ENCODE results near the gene VPS51.

The VPS51 gene

GRCh38 chr11:65151331-65151899, 55.4 kb downstream of the VPS51 start:
- POLR2A ChIA-PET, result no interaction called here
- no peak for DNase-seq (ENCODE audit: extremely low spot score)
- CTCF ChIA-PET, result no interaction called here
- no peak for TF ChIP-seq FOXK2 (IDR thresholded peaks at IDR 0.05)
- TF ChIP-seq LEF1 (IDR thresholded peaks at IDR 0.05; ENCODE audit: borderline replicate concordance), result no peak
- no peak for TF ChIP-seq ZNF384 (IDR thresholded peaks at IDR 0.05)
- no peak for TF ChIP-seq ELF4 (IDR thresholded peaks at IDR 0.05)
- TF ChIP-seq FOXA1 (IDR thresholded peaks at IDR 0.05), result no peak
- TF ChIP-seq SP1 (IDR thresholded peaks at IDR 0.05), result no peak
- no peak for TF ChIP-seq HDGF (IDR thresholded peaks at IDR 0.05; ENCODE audit: borderline replicate concordance)
- no peak for TF ChIP-seq TARDBP (IDR thresholded peaks at IDR 0.05)

GRCh38 chr11:65152122-65152521, 56.1 kb downstream of the VPS51 start:
- CTCF ChIA-PET, result no interaction called here
- POLR2A ChIA-PET, result interaction anchor here (1.2 kb wide), 1 partner anchor 17 kb away, joined by 4 read pairs; no protein-coding TSS in a partner anchor
- TF ChIP-seq SUZ12 (IDR thresholded peaks at IDR 0.05) (no peak), LEF1 (IDR thresholded peaks at IDR 0.05; ENCODE audit: borderline replicate concordance) (no peak), SP1 (IDR thresholded peaks at IDR 0.05) (no peak), BHLHE40 (IDR thresholded peaks at IDR 0.05; ENCODE audit: borderline replicate concordance) (no peak), FOXM1 (IDR thresholded peaks at IDR 0.05; ENCODE audit: borderline replicate concordance) (no peak), FOXK2 (IDR thresholded peaks at IDR 0.05) (no peak), TARDBP (IDR thresholded peaks at IDR 0.05) (no peak), PKNOX1 (IDR thresholded peaks at IDR 0.05) (no peak)
- DNase-seq (ENCODE audit: extremely low spot score), result no peak

- ChIA-PET POLR2A (no interaction called here), CTCF (no interaction called here)
- no peak for TF ChIP-seq HDGF (IDR thresholded peaks at IDR 0.05; ENCODE audit: borderline replicate concordance)
- no peak for TF ChIP-seq SP1 (IDR thresholded peaks at IDR 0.05)
- no peak for TF ChIP-seq NFRKB (IDR thresholded peaks at IDR 0.05)
- no peak for DNase-seq (ENCODE audit: extremely low spot score)
These were observed 60.2 kb downstream of the VPS51 start for GRCh38 chr11:65156256-65156655.

- ChIA-PET POLR2A (no interaction called here), CTCF (no interaction called here)
- TF ChIP-seq FOXK2 (IDR thresholded peaks at IDR 0.05), result no peak
- TF ChIP-seq ZNF384 (IDR thresholded peaks at IDR 0.05), result no peak
- no peak for TF ChIP-seq HDGF (IDR thresholded peaks at IDR 0.05; ENCODE audit: borderline replicate concordance)
- TF ChIP-seq ELF4 (IDR thresholded peaks at IDR 0.05), result no peak
- TF ChIP-seq SP1 (IDR thresholded peaks at IDR 0.05), result no peak
- TF ChIP-seq CTBP1 (IDR thresholded peaks at IDR 0.05; ENCODE audit: borderline replicate concordance), result no peak
- TF ChIP-seq TARDBP (IDR thresholded peaks at IDR 0.05), result no peak
- TF ChIP-seq LEF1 (IDR thresholded peaks at IDR 0.05; ENCODE audit: borderline replicate concordance), result no peak
- TF ChIP-seq FOXA1 (IDR thresholded peaks at IDR 0.05), result no peak
- TF ChIP-seq NFRKB (IDR thresholded peaks at IDR 0.05), result no peak
- TF ChIP-seq PKNOX1 (IDR thresholded peaks at IDR 0.05), result no peak
- TF ChIP-seq BHLHE40 (IDR thresholded peaks at IDR 0.05; ENCODE audit: borderline replicate concordance), result no peak
- no peak for TF ChIP-seq SUZ12 (IDR thresholded peaks at IDR 0.05)
- no peak for TF ChIP-seq ARNT (IDR thresholded peaks at IDR 0.05)
- no peak for TF ChIP-seq FOXM1 (IDR thresholded peaks at IDR 0.05; ENCODE audit: borderline replicate concordance)
- no peak for TF ChIP-seq L3MBTL2 (conservative IDR thresholded peaks at IDR 0.05)
- DNase-seq (ENCODE audit: extremely low spot score), result no peak
These were observed 60.9 kb downstream of the VPS51 start for GRCh38 chr11:65156926-65157325.

- POLR2A ChIA-PET, result no interaction called here
- DNase-seq (ENCODE audit: extremely low spot score), result no peak
- CTCF ChIA-PET, result no interaction called here
- TF ChIP-seq ZNF384 (IDR thresholded peaks at IDR 0.05) (no peak), PKNOX1 (IDR thresholded peaks at IDR 0.05) (no peak), BHLHE40 (IDR thresholded peaks at IDR 0.05; ENCODE audit: borderline replicate concordance) (no peak), FOXA1 (IDR thresholded peaks at IDR 0.05) (no peak), SP1 (IDR thresholded peaks at IDR 0.05) (no peak), HDGF (IDR thresholded peaks at IDR 0.05; ENCODE audit: borderline replicate concordance) (no peak), SUZ12 (IDR thresholded peaks at IDR 0.05) (no peak), FOXM1 (IDR thresholded peaks at IDR 0.05; ENCODE audit: borderline replicate concordance) (no peak), LEF1 (IDR thresholded peaks at IDR 0.05; ENCODE audit: borderline replicate concordance) (no peak)
These were observed 61.3 kb downstream of the VPS51 start for GRCh38 chr11:65157336-65157735.

- no peak for TF ChIP-seq ZNF384 (IDR thresholded peaks at IDR 0.05)
- no peak for TF ChIP-seq ELF4 (IDR thresholded peaks at IDR 0.05)
- TF ChIP-seq FOXM1 (IDR thresholded peaks at IDR 0.05; ENCODE audit: borderline replicate concordance), result no peak
- ChIA-PET POLR2A (no interaction called here), CTCF (no interaction called here)
- DNase-seq (ENCODE audit: extremely low spot score), result no peak
These were observed 63.0 kb downstream of the VPS51 start for GRCh38 chr11:65159012-65159411.

GRCh38 chr11:65160643-65161042, 64.6 kb downstream of the VPS51 start:
- TF ChIP-seq ARNT (IDR thresholded peaks at IDR 0.05) (no peak), FOXA1 (IDR thresholded peaks at IDR 0.05) (no peak), PKNOX1 (IDR thresholded peaks at IDR 0.05) (no peak), SP1 (IDR thresholded peaks at IDR 0.05) (no peak), L3MBTL2 (conservative IDR thresholded peaks at IDR 0.05) (no peak), FOXM1 (IDR thresholded peaks at IDR 0.05; ENCODE audit: borderline replicate concordance) (no peak), CTBP1 (IDR thresholded peaks at IDR 0.05; ENCODE audit: borderline replicate concordance) (no peak), ZNF384 (IDR thresholded peaks at IDR 0.05) (no peak), FOXK2 (IDR thresholded peaks at IDR 0.05) (no peak), BHLHE40 (IDR thresholded peaks at IDR 0.05; ENCODE audit: borderline replicate concordance) (no peak)
- no peak for DNase-seq (ENCODE audit: extremely low spot score)
- ChIA-PET CTCF (no interaction called here), POLR2A (interaction anchor here (0.9 kb wide), 1 partner anchor 9 kb away, joined by 3 read pairs; the partner anchor contains the start of gene SPDYC)

Data from HEK293T (cell line).